NCI-H128 (cell line): ENCODE results near the gene HSD17B14.
"Not testable (repeated sequence)": the region's sequence is repeated elsewhere in the genome, so short reads cannot be mapped to it uniquely, and the experiment has no call there.

Experiments used
- DNase-seq: peaks from one replicate; lab custom pipeline; 2025; ENCODE audit not compliant: unreplicated experiment; lab: John Stamatoyannopoulos, UW

The HSD17B14 gene

GRCh38 chr19:48768171-48768753 is 68.0 kb downstream of the HSD17B14 start:
- DNase-seq, result not testable (repeated sequence)

- DNase-seq, result not testable (repeated sequence)
These were observed 70.5 kb downstream of the HSD17B14 start for GRCh38 chr19:48765816-48766215.
